SKM-1 (cell line): ENCODE results near the gene KNDC1.

ENCODE experiments used
- DNase-seq: peaks from one replicate; lab custom pipeline; 2025; ENCODE audit not compliant: unreplicated experiment; lab: John Stamatoyannopoulos, UW

Gene KNDC1

DNA sequence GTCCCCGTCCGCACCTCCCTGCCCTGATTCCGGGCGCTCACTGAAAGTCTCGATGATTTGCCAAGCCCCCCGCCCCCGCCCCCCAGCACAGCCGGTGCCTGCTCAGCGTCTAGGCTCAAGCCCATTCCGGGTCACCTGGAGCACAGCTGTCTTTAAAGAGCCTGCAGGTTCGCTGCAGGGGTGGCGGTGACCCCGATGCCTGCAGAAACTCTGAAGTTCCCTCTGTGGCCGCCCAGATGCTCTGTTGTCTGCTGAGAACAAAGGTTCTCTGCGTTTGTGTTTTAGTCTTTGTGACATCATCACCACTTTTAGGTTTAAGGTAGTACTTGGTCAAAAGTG, 78.4 kb downstream of the KNDC1 start:
- DNase-seq: no peak

DNA sequence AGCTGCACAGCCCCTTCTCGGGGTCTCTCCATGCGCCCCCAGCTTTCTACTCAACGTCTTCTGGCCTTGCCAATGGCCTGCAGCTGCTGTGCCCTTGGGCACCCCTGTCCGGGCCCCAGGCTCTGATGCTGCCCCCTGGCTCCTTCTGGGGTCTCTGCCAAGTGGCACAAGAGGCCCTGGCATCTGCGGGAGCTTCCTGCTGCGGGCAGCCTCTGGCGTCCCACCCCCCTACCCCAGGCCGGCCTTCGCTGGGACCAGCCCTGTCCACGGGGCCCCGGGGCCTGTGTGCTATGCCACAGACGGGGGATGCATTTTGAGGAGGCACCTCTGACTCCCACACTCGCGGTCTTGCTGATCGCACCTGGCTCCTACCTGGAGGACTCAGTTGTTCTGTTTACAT, 80.0 kb downstream of the KNDC1 start:
- DNase-seq: no peak

DNA sequence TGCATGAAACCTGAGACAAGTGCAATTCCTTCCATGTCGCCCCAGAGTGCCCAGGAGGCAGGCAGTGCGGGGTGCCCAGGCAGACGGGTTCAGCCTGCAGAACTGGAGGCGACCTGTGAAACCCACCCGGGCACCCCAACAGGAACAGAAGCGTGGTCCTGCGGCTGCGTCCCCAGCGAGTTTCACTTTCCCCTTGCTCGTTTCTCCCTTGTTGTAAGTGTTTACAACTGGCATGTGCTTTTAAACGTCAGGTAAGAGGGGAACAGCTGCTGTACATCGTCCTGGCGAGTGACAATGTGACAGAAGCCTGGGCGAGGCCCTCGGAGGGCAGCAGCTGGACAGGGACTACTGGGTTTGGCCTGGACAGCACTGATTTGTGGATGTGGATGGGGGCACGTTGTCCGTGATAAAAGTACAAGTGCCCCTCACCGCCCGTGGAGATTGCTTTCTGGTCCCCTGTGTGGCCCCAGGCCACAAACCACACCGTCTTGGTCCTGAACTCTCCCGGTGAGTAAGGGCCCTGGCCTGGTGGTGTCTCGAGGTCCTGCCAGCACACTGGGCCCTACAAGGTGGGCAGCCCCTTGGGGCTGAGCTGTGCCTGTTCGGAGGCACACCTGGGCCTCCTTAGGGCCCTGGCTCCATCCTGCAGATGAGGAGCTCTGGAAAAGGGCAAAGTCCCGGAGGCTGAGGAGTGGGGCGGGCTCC, 81.6 kb downstream of the KNDC1 start:
- DNase-seq: no peak

DNA sequence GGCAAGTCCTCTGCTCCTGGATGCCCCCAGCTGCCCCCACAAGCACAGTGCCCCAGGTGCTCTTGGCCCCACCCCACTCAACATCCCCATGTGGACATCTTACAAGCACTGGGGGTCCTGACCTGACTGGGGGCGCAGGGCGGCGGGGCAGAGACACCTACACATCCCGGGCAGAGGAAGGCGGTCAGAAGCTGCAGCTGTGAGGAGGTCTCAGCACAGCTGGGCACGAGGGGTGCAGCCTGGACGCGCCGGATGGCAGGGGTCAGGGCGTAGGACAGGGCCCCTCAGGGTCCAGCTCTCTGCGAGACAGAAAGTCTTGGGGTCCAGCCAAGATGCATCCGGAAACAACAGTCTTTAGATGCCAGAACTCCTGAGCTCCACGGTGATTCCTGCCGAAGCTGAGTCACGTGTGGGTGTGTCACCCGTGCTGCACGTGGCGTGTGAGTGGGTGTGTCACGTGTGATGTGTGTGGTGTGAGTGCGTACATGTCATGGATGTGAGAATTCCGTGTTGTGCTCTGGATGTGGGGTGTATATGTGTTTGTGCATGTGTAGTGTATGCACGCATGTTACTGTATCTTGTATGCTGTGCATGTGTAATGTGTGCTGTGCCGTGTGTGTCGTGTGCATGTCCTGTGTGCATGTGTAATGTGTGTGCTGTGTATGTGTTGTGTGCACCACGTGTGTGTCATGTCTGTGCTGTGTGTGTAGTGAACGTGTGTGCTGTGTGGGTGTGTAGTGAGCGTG, 82.8 kb downstream of the KNDC1 start:
- DNase-seq: no peak

- DNase-seq: no peak
Observed at GRCh38 chr10:133243593-133243992, 83.6 kb downstream of the KNDC1 start.

GRCh38 chr10:133245439-133246235, 85.6 kb downstream of the KNDC1 start:
- DNase-seq: no peak

DNA sequence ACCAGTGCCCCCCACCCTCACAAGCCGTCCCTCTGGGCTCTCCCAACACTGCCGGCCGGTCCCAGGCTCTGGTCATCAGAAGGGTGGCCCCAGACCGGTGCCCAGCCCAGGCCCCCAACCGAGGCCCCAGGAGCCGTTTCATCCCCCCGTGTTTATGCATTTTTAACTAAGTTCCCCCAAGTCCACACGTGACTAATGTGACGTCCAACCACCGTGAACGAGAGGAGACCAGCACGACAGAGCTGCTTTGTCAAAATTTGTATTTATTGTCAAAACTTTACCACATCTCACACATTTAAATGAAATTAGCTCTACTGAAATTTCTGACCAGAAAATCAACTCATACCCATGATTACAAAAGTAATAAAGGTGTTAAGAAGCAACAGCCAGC, 86.2 kb downstream of the KNDC1 start:
- DNase-seq: no peak

- DNase-seq: no peak
Observed at GRCh38 chr10:133247681-133248333, 87.8 kb downstream of the KNDC1 start.

DNA sequence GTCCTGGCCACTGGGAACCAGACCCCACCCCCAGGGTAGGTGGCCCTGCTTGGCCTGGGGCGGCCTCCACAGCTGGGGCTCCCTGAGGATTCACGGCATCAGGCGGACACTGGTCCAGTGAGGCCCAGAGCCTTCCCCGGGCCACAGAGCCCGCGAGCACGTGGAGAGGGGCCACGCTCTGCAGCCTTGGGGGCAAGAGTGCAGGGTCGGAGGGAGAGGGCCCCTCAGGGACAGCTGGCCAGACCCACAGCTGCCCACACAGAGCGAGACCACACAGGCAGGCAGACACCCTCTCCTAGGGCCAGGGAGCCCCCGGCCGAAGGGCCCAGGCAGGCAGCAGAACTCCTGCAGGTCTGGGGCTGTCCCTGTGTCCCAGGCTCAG, 88.3 kb downstream of the KNDC1 start:
- no peak for DNase-seq

DNA sequence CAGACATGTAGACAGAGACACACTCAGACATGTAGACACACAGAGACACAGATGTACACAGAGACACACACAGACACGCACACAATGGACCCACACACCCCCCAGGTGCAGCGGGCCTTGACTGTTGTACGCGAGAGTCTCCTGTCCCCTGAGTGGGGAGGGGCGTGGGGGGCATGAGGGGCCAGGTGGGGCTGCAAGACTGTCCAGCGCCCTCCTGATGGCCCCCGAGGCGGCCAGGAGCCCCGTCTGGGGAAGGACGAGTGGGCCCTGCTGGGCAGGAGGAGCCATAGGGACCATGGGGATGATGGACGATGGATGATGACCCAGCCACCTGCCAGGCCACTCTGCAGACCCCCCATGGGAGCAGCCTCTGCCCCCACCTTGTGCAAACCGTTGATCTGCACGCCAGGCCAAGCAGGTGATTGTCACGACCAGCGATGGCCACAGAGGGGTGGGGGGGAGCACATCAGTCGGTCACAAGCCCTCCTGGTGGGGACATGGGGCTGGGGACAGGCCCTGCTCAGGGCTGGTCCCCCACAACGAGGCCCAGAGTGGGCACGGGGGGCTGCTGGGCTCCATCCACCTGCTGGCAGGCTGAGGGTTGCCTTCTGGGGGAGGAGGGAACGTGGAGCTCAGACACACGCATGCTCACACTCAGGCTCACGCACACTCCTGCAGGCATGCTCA, 89.2 kb downstream of the KNDC1 start:
- DNase-seq: no peak

GRCh38 chr10:133249975-133250754, 90.1 kb downstream of the KNDC1 start:
- no peak for DNase-seq

GRCh38 chr10:133251388-133252222, 91.6 kb downstream of the KNDC1 start:
- DNase-seq: no peak

- DNase-seq: no peak
Observed at GRCh38 chr10:133252223-133252552, 92.2 kb downstream of the KNDC1 start.

GRCh38 chr10:133253361-133253955, 93.4 kb downstream of the KNDC1 start:
- no peak for DNase-seq

DNA sequence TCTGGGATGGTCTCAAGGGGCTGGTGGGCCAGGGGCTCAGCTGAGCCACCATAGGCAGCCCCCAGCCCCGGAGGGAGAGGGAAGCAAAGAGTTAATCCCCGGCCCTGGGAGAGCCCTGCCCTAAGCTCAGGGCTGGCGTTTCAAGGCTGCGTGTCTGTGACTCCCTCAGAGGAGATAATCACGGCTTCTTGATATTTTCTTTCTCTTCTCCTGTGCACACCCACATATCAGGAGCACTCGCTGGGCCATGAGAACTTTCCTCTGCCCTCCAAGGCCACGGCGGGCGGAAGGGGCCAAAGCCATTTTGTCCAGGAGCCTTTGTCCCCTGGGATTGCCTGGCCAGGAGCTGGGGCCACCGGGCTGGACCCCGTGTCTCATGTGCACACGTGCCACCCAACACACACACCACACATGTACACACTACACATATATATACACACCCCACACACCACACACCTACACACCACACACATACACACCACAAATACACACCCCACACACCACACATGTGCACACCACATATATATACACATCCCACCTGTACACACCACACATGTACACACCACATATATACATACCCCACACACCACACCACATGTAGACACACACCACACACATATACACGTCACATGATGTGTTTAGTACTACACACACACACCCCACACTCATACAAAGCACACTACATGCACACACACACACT, 94.6 kb downstream of the KNDC1 start:
- DNase-seq: no peak

DNA sequence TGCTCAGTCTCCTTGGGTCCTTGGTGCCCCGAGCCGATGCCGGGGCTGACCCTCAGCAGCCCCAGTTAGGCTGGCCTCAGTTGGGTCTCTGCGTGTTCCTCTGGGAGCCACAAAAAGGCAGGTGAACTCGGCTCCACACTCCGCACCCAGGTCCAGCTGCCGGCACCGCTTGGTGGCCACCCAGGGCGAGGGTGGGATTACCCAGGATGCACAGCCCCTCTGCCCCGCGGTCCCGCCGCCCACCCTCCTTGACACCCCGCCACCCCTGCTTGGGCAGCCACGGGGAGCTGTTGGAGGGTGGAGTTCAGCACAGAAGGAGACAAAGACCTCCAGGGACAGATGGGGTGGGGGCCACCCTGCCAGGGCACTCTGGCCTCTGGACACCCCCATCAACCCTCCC, 95.3 kb downstream of the KNDC1 start:
- DNase-seq: no peak

GRCh38 chr10:133257489-133258065, 97.6 kb downstream of the KNDC1 start:
- DNase-seq: peak; percentile 37
